EH (cell line): ENCODE results near the gene PDLIM7.

Source experiments
- DNase-seq: peaks from one replicate; pipeline ENCODE4 v3.0.0-alpha.2; 2015; ENCODE audit warnings: low read depth

Gene PDLIM7

DNA sequence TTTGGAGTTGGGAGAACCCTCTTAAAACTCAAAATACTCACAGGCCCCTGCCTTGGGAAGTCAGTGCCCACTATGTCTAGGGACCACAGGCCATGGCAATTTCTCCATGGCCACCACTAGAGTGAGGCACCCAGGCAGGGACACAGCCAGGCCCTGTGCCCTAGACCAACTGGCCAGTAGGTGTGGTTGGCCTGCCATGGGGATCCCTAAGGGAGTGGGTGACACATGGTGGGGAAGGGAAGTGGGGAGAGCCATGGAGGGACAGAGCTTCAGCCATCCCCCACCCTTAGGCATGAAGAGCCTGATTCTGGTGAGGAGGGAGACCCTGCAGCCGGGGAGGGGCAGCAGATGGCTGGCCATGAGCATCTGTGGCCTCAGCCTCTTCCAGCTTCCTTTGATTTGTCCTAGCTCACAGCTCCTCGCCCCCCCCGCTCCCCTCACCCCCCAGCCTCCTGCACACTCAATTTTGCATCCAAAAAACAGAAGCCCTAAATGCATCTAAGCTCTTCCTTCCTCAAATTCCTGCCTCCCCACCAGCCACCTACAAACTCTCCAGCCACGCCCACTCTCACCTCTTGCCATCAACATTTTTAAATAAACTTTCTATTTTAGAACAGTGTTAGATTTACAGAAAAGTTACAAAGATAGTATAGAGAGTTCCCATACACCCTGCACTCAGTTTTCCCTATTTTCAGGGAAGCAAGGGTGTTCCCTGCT, 22.4 kb downstream of the PDLIM7 start:
- peak; percentile 60 for DNase-seq

DNA sequence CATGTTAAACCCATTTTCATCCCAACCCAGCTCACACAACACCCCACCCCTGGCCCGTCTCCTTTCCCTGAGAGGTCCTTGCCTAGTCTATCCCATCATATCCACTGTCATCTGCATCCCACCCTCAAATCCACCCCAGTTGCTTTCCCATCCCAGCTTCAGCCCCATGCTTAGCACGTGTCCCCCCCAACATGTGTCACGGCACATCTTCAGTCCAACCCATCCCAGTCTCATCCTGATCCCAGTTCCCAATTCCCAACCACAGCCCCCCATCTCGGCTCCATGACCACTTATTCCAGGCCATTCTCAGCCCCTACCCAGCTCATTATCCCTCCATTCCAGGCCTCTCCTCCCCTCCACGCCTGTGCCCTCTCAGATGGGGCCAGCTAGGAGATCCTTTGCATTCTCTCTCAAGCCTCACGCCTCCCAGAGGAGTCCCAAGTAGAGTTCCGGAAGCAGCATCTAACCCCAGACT, 23.4 kb downstream of the PDLIM7 start:
- peak; percentile 53 for DNase-seq

DNA sequence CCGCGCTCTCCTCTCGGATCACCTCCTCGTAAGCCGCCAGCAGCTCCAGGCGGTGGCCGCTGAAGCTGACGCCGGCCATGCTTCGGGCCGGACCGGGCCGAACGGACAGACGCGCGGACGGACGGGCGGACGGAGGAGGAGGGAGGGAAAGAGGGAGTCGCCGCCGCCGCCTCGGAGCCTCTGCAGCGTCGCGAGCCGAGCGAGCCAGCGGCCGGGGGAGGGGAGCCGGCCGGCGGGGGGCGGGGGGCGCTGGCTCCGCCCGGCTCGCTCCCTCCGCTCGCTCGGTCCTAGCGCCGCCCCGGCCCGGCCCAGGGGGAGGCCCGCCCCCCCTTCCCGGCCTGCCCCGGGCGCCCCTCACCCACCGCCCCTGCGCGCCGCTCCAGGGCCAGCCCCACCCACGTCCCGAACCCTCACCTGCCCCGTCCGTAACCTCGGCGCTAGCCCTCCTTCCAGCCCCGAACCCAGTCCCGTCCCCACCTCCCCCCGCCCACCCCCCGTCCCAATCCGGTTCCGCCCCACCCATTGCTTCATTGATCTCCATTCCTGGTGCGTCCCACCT, 23.9 kb downstream of the PDLIM7 start, which contains the start of gene DBN1:
Gene DBN1 (minus strand): TSS at position 192 of the 559 bp plus-strand sequence. CDS start 113 bp downstream, at position 79.
- DNase-seq = peak; percentile 78

DNA sequence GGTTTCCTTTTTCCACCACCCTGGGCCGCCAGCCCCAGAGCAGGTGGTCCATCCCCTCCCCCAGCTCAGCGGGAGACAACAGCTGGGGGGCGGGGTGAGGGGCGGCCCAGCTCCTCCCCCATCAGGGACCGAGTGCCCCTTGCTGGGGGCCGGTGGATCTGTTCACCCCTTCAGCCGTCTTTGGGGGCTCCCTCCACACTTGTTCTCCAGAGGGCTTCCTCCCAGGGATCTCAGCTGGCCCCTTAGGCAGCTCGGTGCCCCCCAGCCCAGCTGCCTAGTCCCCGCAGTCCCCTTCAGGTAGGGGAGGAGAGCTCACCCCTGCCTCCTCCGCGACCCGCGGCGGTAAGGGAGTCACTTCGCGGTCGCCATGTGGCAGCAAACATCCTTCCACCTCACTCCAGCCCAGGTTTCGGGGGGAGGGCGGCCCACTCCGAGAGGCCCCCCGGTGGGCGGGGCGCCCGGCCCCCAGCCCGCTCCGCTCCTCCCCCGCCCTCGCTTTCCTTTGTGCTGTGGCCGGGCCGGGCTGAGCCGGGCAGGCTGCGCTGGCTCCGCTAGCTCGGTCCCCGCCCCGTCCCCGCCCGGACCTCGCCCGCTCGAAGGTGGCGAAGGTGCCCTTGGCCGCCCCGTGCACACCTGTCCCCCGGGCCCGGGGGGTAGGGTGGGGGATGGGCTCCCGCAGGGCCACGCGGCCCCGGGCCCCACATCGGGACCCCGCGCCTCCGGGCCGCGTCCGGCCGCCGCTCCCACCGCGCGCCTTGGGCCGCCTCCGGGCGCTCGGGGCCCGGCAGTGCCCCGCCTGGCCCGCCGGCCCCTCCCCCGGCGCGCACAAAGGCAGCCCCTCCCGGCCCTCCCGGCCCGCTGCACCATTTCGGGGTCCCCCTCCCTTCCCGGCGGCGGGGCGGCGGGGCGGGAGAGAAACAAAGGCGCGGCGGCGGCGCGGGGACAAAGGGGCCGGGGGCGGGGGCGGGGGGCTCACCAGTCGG, 24.7 kb downstream of the PDLIM7 start:
- peak; percentile 56 for DNase-seq

DNA sequence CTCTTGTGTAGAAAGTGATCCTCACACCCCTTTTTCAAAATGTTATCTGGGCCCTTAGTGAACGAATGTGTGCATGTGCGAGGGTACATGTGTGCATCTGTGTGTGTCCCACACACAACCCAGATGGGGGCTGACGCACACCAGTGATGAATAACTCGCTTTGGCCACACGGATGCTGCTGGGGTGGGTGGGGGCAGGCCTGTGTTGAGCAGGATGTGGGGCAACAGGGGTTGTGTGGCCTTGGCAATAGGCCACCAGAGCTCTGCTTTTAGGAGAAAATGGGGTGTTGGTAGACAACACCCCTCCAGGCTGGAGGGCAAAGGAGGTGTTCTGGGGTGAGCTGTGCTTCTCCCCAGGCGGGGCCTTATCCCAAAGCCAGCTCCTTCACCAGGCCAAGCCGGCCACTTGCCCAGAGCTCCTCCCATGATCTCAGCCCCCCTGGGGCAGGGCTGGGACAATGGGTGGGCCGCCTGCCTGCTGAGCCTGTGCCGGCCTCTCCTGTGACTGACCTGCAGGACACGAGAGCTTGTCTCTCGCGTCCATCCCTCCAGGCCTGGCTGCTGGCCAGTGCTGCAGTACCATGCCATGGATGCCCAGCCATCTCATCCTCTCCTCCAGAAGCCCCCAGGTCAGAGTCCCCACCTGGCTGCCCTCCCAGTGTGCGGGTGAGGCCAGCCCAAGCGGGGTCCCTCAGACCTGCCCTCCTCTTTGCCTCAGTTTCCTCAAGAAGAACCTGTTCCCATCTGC, 25.6 kb downstream of the PDLIM7 start:
- DNase-seq = peak; percentile 78

DNA sequence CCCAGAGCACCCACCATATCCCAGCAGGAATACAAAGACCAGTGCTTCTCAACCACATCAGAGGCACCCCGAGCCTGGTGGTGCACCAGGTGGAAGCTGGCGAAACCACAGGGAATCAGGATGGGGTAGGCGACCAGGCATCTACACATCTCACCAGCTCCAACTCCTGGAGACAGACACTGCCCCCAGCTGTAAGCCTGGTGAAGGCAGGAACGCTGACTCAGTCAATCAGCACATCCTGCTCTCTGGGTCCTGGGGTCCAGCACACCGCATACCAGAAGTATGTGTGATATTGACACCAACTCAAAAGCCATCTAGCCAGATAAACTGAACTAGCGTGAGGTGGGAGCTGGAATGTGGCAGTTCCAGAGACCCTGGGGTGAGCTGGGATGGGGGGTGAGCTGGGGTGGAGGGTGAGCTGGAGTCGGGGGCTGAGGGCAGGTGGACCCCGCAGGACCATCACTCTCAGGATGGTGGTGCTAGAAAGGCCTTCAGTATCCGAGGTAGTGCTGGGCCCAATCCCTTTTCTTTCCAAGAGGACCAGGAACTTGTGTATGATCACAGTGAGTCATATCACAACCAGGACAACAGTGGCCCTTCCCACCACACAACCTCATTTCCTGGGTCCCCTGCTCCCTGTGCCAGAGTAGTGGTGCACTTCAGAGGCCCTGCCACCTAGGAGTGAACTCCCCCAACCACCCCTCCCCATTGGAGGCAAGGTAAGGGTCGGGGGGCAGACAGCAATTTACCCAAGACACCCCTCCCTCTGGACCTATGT, 26.5 kb downstream of the PDLIM7 start:
- peak; percentile 73 for DNase-seq

DNA sequence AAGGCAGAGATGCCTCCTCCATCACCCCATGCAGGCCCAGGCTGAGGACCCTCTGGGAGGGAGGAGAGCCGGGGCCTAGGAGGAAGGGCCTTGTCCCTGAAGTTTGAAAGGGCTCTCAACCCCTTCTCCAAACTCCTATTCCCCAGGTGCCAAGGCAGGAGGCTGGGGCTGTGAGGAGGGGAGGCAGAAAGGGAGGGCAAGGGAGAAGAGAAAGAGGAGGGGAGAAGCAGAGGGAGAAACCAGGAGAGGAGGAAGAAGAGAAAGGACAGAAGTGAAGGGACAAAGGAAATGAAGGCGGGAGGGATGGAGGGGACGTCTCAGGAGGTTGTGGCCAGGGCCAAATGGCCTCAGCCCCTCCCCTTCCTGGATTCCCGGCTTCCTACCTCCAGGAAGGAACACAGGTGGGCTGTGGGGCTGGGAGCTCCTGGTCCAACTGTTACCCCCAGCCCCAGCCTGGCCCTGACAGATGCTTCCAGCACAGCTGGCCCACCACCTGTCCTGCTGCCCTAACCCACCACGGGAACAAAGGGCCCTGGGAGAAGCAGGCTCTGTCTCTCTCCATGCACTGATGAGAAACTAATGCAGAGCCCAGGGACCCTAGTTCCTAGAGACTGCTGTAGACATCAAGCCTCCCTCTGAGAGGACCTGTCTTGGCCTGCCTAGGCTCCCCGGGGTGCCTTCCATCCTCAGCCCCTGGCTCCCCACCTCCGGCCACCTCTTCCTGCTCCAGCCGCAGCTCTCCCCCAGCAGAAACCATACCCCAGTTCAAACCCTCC, 27.5 kb downstream of the PDLIM7 start:
- peak; percentile 7 for DNase-seq

DNA sequence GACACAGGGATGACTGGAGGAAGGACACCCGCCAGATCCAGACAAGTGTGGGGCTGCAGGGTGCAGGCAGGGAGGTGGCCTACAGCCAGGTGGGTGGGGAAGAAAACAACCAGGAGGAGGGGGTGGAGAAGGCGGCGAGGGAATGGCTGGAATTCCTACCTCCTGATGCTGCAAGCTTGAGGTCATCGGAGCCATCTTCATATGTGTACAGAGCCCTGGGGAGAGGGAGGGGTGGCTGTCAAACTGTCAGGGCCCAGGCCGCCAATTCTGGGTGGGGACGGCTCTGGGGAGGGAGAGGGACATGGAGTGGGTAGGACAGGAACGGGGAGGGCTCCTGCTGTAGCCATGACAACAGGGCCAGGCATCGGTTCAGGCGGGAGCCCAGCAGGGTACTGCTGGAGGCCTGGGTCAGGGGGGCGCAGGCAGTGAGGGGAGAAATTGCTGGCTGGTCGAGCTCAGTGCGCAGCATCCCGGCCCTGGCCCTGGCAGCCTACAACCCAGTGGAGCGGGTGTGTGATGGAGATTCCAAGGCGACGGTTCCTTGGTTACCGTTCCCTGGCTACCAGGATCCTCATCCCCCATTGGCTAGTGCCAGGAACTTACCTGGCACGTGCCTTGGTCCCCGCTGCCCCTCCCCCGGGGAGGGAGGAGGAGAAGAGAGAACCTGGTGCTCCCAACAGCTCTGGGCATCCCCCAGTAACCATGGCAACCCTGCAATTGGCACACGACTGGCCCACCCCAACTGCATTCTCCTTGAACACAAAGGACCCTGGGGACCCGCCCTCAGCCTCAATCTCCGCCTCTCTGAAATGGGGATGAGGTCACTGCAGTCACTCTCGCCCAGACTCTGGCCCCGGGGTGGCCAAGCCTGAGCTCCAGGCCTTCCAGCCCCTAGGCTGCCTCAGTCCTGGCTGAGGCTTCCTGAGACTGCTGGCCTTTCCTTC, 28.4 kb downstream of the PDLIM7 start:
- DNase-seq = peak; percentile 88

DNA sequence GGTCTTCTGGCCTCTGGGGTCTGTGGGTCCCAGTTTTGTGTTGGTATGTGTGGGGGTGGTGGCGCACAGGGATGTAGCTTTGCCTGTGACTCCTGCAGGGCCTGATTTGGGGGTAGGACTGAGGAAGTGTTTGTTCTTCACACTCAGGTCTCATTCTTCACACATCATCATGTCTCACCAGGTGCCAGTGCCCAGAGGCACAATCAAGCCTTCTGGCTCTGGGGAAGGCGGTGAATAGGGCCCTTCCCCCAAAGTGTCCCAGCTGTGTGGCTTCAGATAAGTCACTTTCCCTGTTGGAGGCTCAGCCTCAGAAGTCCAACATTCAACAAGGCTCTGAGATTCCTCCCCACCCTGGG, 29.1 kb downstream of the PDLIM7 start:
- no peak for DNase-seq

DNA sequence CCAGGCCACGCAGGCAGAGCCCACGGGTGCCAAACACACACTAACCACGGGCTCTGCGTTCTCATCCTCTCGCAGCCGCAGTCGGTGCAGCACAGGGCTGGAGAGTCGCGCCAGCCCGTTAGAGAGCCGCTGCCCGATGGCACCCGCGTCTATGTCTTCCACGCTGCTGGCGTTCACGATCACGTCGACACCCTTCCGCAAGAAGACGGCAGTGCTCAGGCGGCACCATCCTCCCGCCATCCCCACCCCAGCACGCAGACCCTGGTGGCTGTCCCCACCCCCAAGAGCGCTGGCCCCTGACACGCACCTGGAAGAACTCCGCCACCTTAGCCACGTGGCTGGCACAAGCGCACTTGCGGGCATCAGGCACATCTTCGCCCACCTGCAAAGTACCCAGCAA, 30.0 kb downstream of the PDLIM7 start:
- DNase-seq = no peak

DNA sequence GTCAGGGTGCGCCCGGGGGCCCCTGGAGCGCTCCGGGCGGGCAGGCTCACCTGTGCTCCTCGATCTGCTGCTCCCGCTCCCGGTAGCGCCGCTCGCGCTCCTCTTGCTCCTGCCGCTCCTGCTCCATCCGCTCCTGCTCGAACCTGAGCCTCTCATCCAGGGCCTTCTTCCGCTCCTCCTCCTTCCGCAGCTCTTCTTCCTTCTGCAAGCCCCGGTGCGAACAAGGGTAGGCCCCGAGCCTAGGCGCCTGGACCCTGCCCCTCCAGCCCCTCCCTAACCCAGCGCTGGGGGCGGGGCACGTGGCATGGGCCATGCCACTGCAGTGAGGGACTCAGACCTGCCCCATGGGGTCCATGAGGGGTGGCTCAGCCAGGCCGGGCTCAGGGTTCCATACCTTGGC, 30.5 kb downstream of the PDLIM7 start:
- DNase-seq = no peak

DNA sequence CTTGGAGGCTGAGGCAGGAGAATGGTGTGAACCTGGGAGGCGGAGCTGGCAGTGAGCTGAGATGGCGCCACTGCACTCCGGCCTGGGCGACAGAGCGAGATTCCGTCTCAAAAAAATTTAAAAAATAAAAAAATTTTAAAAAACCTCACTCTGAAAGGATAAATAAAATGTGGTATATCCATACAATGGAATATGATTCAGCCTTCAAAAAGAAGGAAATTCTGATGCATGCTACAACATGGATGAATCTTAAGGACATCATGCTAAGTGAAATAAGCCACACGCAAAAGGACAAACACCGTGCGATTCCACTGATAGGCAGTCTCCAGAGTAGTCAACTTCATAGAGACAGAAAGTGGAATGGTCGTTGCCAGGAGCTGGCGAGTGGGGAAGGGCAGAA, 32.4 kb downstream of the PDLIM7 start:
- no peak for DNase-seq

DNA sequence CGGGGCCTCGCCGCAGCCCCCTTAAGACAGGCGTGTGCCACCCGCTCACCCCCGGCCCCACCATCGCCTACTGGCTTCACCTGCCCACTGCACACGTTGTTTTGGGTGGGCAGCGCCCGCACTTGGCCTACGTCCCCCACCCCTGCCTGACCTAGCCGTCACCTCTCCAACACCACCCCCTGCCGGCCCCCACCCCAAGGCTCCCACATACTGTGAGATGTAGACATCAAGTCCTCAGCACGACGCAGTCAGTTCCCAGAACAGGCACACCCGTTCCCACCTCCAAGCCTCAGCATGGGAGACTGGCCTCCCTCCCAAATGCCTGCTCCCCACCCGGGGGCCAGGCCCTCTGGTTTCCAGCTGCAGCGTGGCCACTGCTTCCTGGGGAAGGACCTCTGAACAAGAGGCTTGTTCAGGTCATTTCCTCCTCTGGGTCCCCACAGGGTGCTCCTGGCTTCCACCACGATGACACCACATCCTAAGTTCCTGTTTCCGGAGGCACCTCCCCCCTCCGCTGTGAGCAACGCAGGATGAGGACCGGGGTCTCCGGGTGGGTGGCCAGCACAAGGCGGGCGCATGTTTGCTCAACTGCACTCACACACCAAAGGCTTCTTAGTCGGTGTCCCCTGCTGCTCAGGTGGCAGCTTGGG, 35.3 kb downstream of the PDLIM7 start:
- no peak for DNase-seq

DNA sequence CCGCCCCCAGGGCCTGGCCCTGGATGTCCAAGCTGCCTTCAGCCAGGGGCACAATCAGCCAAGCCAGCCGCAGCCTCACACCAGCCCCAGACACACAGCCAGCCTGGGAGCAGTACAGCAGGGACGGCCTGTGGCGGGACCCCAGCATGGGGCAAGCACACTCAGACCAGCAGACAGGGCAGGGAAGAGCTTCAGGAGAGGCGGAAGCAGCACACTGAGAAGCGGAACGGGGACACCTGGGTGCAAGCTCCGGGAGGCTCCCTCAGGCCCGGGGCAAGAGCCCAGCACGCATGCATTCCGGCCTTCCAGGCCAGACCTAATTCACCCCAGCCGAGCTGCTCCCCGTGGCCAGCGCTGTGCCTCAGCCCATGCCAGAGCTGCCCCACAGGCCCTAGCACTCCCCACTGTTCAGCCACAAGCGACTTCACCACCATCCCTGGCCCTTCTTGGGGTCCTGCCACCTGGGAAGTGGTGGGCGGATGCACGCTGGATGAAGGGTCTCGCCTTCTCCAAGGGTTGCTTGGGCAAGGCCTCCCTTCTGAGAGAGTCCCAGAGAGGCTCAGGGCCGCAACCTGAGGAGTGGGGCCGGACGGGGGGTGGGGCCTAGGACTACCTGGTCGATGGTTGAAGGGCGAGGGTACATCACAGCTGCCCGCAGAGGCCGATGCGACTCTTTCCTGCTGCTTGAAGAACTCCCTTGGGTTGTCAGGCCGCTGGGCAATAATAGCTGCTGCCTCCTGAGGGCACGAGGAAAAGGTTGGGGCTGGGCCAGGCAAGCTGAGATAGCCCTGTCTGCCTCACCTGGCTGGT, 37.4 kb downstream of the PDLIM7 start:
- no peak for DNase-seq

DNA sequence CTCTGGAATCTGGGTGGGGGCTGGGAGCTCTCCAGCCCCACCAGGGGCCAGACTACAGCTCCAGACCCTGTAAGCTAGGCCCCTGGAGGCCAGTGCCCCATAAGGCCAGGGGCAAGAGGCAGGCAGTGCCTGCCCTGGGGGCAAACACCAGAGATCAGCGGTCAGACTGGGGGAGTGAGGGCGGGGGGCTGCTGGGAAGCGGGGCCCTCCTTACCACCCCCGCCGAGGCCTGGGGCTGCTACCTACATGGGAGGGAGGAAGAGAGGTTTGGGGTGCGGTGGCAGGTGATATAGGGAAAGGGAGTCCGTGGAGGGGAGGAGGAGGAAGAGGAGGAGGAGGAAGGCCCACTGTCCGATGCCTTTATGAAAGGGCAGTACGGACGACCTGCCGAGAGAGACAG, 38.0 kb downstream of the PDLIM7 start:
- no peak for DNase-seq

DNA sequence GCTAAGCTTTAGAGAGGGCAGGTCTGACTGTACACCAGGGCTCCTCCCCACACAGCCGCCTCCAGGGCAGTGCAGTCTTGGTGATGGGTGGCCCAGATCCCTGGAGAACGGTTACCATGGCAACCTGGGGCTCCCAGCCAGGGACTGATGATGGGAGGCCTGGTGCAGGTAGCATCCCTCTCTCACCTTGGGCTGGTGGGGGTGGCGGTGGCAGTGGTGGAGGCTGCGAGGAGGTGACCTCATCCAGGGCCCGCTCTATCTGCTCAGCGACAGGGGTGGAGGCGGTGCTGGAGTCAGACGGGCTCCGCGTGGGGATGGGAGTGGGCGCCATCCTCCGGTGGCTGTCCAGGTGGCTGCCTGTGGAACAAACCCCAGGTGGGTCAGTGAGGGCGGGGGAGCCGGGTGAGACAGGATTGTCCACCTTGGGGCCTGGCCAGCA, 38.5 kb downstream of the PDLIM7 start:
- peak; percentile 62 for DNase-seq

DNA sequence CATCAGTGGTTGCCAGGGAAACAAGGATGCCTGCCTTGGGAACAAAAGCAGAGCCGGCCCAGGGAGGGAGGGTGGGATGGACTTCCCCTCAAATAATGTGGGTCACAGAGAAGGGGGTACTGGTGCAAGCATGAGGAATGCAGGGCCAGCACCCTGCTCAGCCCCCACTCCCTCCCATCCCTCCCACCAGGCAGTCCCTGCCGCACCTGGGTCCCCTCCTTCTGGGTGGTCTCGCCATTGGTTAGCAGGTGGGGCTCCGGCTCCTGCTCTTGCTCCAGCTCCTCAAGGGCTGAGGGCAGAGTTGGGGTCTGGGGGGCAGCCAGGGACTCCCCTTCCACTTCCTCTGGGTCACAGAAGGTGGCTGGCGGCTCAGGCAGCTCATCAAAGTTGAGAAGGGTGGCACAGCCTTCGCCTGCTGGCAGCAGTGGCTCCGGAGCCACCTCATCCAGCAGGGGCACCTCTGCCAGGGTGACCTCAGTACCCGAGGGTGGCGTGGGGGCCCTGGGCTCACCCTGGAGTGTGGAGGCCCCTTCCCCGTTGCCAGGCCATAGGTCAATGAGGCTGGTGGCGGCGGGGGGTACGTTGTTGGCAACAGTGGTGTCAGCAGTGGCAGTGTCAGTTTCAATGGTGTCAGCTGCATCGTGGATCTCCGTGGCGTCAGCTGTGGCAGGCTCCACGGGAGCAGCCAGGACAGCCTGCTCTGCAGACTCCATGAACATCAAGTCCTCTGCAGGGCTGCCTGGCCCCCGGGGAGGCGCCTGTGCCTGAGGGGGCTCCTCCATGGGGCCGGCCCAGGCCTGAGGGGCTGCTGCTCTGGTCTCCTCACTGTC, 39.3 kb downstream of the PDLIM7 start:
- no peak for DNase-seq
